ENCODE results near the gene ASPSCR1. TPM values are rescaled to one million over a fixed set of nuclear protein-coding genes. Genes with fewer than 3 reads are reported as not detected.
"Not testable (repeated sequence)": the region's sequence is repeated elsewhere in the genome, so short reads cannot be mapped to it uniquely, and the experiment has no call there.

The ASPSCR1 gene
- total RNA-seq, 1 donor from 2014 or later = 29.7 TPM

GRCh38 chr17:81981511-81981910 lies 4.1 kb downstream of the ASPSCR1 start:
- DNase-seq (ENCODE audit: low read depth) = not testable (repeated sequence)

- DNase-seq (ENCODE audit: low read depth) = no peak
Measured at GRCh38 chr17:81983011-81983638, 5.7 kb downstream of the ASPSCR1 start.

- no peak for DNase-seq (ENCODE audit: low read depth)
Measured at GRCh38 chr17:81983639-81984373, 6.4 kb downstream of the ASPSCR1 start.

- no peak for DNase-seq (ENCODE audit: low read depth)
Measured at GRCh38 chr17:81984773-81985410, 7.5 kb downstream of the ASPSCR1 start.

- DNase-seq (ENCODE audit: low read depth) = no peak
Measured at GRCh38 chr17:81986606-81987005, 9.2 kb downstream of the ASPSCR1 start.

GRCh38 chr17:81987161-81987770 lies 9.8 kb downstream of the ASPSCR1 start:
- DNase-seq (ENCODE audit: low read depth) = no peak

- no peak for DNase-seq (ENCODE audit: low read depth)
Measured at GRCh38 chr17:81990836-81991683, 13.6 kb downstream of the ASPSCR1 start.

- DNase-seq (ENCODE audit: low read depth) = peak; percentile 93
Measured at GRCh38 chr17:81991684-81992305, 14.4 kb downstream of the ASPSCR1 start.

- no peak for DNase-seq (ENCODE audit: low read depth)
Measured at GRCh38 chr17:81992306-81993102, 15.1 kb downstream of the ASPSCR1 start.

- DNase-seq (ENCODE audit: low read depth) = no peak
Measured at GRCh38 chr17:81993729-81994592, 16.5 kb downstream of the ASPSCR1 start.

- no peak for DNase-seq (ENCODE audit: low read depth)
Measured at GRCh38 chr17:81994593-81995462, 17.4 kb downstream of the ASPSCR1 start.

- DNase-seq (ENCODE audit: low read depth) = no peak
Measured at GRCh38 chr17:81995463-81996231, 18.2 kb downstream of the ASPSCR1 start.

GRCh38 chr17:81996232-81996756 lies 18.9 kb downstream of the ASPSCR1 start:
- no peak for DNase-seq (ENCODE audit: low read depth)

- no peak for DNase-seq (ENCODE audit: low read depth)
Measured at GRCh38 chr17:81996757-81997441, 19.5 kb downstream of the ASPSCR1 start.

GRCh38 chr17:81998212-81998611 lies 20.8 kb downstream of the ASPSCR1 start:
- no peak for DNase-seq (ENCODE audit: low read depth)
